NK-92 treated with Interleukin-12 subunit alpha and Interleukin-12 subunit beta, amount 100 ng/mL, for 24 hours (cell line): ENCODE results near the gene PDHB.
"Not testable (repeated sequence)": the region's sequence is repeated elsewhere in the genome, so short reads cannot be mapped to it uniquely, and the experiment has no call there.

Experiments
- DNase-seq: peaks from one replicate; lab custom pipeline; 2025; lab: John Stamatoyannopoulos, UW

PDHB gene

GRCh38 chr3:58437276-58437675, 3.6 kb upstream of the PDHB start:
- DNase-seq: not testable (repeated sequence)

GRCh38 chr3:58434990-58435389, 1.4 kb upstream of the PDHB start:
- no peak for DNase-seq

- DNase-seq: no peak
These were observed 879 bp upstream of the PDHB start for GRCh38 chr3:58434511-58434910.

- no peak for DNase-seq
These were observed 504 bp upstream of the PDHB start for GRCh38 chr3:58434168-58434504.

GRCh38 chr3:58432905-58433304, 727 bp downstream of the PDHB start:
- DNase-seq: no peak

GRCh38 chr3:58429657-58430056, 4.0 kb downstream of the PDHB start:
- no peak for DNase-seq

- no peak for DNase-seq
These were observed 5.8 kb downstream of the PDHB start for GRCh38 chr3:58427661-58428361.

GRCh38 chr3:58425782-58426181, 7.8 kb downstream of the PDHB start:
- DNase-seq: no peak

GRCh38 chr3:58424613-58425012, 9.0 kb downstream of the PDHB start:
- DNase-seq: no peak

GRCh38 chr3:58422756-58423325, 10.8 kb downstream of the PDHB start:
- no peak for DNase-seq

GRCh38 chr3:58421004-58421403, 12.6 kb downstream of the PDHB start:
- no peak for DNase-seq

- DNase-seq: no peak
These were observed 13.7 kb downstream of the PDHB start for GRCh38 chr3:58419780-58420507.

GRCh38 chr3:58418227-58418626, 15.4 kb downstream of the PDHB start:
- no peak for DNase-seq

GRCh38 chr3:58417075-58417474, 16.6 kb downstream of the PDHB start:
- no peak for DNase-seq

GRCh38 chr3:58416191-58416590, 17.4 kb downstream of the PDHB start:
- DNase-seq: no peak

GRCh38 chr3:58414538-58415197, 19.0 kb downstream of the PDHB start:
- no peak for DNase-seq

GRCh38 chr3:58411851-58412830, 21.5 kb downstream of the PDHB start:
- DNase-seq: no peak

GRCh38 chr3:58411036-58411435, 22.6 kb downstream of the PDHB start:
- DNase-seq: no peak

- DNase-seq: no peak
These were observed 24.0 kb downstream of the PDHB start for GRCh38 chr3:58409663-58410062.

- no peak for DNase-seq
These were observed 24.7 kb downstream of the PDHB start for GRCh38 chr3:58408906-58409305.

GRCh38 chr3:58404396-58404795, 29.2 kb downstream of the PDHB start:
- DNase-seq: no peak
